GM18868 (cell line): ENCODE results near the gene FHIT.
"Not testable (repeated sequence)": the region's sequence is repeated elsewhere in the genome, so short reads cannot be mapped to it uniquely, and the experiment has no call there.

Source experiments
- ATAC-seq: cut with Tn5 transposase; IDR thresholded peaks from one replicate; pipeline ENCODE4 v1.9.1; 2021; ENCODE audit warnings: mild to moderate bottlenecking, moderate library complexity; ENCODE audit not compliant: unreplicated experiment

The FHIT gene

DNA sequence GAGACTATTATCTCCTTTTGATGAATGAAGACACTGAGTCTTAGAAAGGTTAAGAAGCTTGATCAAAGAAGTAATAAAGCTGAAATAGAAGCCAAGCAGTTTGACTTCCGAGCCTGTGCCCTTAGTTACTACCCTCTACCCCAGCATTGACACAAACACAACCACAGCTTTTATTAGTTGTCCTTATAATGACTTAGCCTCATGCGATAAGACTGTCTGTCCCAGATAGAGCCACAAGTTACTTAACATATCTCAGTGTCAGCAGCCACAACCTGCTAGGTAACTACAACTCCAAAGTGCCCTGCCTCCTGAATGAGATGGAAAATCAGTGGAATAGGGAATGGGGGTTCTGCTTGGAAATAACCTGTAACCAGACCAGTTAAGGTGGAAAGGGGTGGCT is 1419.9 kb downstream of the FHIT start:
- ATAC-seq, result no peak

DNA sequence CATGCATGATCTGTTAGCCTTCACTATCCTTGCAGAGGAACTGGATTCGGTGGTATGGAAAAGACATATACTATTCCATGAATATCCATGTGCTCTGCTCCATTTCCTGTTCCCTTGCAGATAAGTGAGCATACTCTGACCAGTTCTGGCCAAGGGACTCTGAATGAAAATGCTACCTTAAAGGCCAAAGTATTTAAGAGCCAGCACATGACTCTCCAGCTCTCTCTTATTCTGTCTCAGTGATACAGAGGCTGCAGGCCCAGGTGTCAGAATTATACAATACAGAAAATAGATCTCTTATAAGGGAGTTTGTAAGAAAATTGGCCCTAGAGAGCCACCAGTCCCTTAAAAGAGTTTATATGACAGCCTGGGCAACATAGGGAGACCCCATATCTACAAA is 1421.7 kb downstream of the FHIT start:
- no peak for ATAC-seq

DNA sequence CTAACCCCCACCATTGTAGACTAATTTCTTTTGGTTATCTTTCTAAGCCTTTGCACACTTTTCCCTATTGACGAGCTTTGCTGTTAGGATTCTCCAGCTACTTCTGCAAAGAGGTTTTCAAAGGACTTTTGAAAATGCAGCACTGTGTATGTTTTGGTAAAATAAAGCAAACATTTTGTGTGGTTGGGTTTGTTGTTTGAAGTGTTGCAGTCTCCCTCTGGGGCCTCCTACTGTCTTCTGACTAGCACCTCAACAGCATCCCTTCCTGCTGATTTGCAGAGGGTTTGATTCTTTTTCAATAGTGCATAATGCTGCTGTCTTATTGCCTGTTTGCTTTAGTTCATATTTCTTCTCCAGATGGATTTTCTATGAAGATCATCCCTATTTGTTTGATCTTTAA is 1426.4 kb downstream of the FHIT start:
- no peak for ATAC-seq

DNA sequence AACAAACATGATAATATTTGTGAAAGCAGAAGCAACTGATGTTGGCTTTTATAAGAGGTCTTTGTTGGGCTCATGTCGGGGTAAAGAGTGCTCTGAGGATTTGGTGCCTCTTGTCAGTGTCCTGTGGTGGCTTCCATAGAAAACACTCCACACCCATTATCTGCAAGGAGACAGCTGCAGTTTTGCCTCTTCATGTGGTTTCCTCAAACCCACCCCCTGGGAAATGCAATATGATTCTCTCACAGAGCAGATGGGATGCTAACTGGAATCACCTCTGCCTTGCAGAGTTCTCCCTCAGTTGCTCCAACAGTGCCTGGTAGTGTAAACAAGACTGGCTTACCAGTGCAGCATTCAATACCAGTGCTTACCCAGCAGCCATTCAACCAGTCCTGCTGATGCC is 1430.0 kb downstream of the FHIT start:
- ATAC-seq, result no peak

DNA sequence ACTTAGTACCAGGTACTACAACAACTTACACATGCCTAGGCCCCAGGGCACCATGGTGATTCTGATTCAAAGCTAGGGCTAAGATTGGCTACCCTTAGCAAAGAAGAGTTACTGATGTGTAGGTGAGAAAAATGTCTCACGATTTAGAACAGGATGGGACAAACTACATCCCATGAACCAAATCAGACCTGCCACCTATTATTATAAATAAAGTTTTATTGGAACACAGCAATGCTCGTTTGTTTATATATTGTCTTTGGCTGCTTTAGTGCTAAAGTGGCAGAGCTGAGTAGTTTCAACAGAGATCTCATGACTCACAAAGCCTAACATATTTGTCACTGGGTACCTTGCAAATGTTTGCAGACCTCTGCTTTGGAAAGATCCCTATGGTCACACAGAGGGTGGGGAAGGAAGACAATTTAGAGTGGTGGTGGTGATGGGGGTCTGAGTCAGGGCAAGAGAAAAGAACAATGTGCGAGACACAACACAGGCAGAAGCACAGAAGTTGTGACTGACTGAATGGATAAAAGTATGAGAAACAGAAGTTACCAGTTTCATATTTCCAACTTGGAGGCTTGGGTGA is 1430.8 kb downstream of the FHIT start:
- no peak for ATAC-seq

DNA sequence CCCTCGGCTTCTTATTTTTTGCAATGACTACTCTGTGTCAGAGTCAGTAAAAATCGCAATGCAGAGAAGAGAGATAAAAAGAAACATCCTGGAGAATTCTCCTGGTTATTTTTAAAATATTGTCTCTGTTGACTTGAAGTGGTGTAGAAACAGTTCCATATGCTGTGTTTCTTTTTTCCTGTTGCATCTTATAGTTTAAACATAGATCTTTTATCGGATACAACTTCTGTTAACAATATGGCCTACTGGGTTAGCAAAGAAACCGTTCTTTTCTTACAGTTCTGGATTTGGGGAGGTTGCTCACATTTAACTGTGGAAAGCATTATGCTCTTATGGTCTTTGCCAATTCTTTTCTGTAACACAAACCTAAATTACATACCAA is 1432.3 kb downstream of the FHIT start:
- no peak for ATAC-seq

DNA sequence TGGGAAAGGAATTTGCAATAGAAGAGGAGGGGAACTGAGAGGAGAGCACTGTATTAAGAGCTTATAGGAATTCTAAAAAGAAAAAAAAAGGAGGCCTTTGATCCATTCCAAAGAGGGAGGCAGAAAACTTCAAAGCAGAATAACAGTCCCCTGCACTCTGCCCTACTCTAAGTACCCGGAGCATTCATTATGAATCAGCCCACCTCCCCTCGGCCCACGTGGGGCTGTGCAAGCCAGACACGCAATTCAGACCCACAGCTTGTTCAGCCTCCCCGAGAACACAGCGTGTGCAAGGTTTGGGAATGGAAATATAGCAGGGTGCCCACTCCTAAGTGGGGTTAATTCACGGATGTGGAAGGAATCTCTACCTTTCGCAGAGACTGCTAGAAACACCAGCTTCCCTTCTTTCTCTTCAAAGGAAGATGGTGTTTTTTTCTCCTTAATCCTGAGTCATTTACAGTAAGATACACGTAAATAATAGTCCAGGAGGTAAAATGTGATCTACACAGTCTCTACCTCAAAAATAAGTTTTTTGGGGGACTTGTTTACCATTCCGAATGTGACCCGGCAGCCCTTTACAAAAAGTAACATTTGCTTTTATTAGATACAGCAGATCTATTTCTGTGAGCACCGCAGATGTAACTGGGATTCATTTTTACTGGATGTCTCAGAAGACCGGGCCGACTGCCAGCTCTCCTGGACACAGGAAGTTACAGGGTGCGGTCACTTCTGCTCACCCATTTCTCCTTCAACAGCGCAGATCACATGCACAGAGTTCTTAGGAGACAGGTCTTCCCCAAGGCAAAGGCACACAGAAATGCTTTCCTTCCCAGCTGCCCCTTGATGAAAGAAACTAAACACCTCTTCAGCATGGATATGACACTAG is 1433.0 kb downstream of the FHIT start:
- no peak for ATAC-seq

DNA sequence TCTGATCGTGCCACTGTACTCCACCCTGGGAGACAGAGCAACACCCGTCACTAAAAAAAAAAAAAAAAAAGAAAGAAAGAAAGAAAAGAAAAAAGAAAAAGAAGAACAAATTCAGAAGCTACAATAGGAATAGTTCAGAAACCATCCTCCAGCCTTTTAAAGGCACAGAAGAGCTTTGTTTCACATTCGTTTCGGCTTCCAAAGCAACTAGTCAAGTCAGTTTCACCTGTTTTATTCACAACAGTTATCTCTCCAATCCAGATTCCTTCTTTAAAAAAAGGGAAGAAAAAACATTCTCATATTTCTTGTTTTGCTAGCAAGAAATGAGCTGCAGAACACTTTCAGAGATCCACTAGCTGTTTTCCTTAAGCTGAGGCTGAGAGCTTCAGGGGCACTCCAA is 1433.7 kb downstream of the FHIT start:
- no peak for ATAC-seq

DNA sequence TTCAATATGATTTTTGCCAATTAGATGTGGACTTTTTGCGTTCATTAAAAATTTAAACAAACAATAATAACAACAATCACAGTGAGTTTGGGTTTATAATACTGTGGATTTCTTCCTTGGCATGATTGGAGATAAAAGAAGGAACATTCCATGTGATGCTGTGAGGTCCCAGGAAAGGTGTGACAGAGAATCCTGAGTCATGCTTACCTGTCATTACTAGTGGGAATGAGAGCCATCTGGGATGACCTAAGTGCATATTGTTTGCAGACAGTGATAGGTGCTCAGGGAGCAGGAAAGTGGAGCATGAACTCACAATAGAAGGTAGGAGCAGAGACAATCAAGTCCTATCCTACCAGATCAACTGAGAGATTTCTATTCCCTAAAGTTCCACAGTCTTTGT is 1434.9 kb downstream of the FHIT start:
- ATAC-seq, result no peak

DNA sequence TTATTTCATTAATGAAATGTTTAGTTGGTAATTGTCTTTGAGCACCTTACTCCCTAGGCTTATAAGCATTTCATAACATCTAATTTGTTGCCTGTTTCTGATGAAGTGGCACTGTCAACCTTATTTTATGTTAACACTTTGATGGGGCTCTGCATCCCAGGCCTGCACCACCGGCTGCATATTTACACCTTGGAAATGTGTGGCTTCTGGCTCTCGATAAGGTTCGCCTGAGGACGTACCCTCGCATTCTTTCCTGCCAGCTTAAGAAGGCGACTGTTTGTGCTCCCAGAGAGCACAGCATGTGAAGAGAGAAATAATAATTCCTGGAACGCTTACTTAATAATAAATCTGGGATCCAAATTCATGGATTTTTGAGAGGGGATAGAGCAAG is 1438.1 kb downstream of the FHIT start:
- no peak for ATAC-seq

DNA sequence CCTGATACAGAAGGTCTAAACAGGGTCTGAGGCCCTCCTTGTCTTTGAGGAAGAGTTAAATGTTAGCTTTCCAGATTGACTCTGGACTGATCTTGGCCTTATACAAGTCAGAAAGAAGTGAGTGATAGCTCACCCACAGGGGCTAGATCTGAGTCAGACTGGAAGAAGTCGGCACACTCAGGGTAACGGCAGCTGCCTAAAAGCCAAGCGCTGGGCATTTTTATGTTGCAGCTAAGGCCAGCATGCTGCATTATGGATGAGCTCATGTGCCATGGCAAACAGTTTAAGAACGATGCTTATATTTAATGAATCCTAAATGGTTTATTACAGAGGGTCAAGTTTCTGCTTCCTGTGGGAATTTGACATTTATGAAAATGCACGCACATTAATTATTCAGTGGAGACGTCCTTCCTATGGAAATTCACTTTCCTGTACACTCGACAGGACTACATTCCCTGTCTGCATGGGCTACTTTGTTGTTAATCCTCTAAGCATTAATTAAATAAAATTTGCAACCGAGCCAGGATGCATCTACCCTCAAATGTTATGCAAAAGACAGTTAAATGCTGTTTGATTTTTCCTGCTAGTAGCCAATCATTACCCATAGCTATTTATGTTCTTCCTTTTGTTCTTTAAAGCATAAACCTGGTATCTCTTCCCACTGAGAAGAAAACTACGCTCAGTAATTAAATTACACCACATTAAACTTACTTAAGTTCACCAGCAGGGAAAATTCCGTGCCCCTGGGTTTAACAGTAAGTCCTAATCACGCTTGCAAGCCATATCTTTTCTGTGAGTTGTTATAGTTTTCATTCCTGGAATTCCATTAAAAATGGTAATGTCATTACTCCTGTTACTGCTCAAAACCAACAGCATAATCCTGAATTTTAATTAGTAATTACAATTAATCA is 1438.8 kb downstream of the FHIT start:
- no peak for ATAC-seq

DNA sequence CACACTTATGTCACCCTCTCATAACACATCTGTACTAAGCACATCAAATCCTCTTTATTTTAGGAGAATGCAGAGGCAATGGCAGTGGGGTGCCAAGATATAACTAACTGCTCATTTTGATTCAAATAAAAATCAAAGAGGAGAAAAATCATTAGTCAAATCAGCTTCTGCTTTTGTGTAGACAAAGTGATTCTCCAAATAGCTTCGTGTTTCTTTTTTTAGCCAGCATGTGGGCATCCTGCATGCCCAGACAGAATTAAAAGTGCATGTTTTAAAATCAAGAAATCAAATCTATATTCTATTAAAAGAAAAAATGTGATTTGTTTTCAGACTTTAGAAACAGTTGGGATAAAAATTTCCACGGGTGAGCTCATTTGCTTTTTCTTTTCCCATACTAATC is 1440.1 kb downstream of the FHIT start:
- ATAC-seq, result no peak

DNA sequence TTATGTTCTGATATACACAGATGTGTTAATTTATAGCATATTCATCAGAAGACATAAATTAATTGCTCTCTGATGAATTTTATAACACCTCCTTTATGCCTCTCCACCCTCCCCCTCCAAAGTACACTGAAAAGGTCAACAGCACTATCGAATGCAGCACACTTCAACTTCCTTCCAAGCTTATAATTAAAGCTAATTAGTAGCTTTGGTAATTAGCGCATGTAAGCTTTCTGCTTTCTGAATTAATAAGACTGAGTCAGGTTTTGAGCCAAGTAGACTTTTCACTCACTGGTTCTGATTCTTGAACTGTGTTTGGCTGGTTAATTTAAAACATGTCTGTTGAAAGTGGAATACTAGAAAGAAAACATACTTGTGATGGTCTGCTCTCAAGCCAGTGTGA is 1440.6 kb downstream of the FHIT start:
- ATAC-seq, result no peak

DNA sequence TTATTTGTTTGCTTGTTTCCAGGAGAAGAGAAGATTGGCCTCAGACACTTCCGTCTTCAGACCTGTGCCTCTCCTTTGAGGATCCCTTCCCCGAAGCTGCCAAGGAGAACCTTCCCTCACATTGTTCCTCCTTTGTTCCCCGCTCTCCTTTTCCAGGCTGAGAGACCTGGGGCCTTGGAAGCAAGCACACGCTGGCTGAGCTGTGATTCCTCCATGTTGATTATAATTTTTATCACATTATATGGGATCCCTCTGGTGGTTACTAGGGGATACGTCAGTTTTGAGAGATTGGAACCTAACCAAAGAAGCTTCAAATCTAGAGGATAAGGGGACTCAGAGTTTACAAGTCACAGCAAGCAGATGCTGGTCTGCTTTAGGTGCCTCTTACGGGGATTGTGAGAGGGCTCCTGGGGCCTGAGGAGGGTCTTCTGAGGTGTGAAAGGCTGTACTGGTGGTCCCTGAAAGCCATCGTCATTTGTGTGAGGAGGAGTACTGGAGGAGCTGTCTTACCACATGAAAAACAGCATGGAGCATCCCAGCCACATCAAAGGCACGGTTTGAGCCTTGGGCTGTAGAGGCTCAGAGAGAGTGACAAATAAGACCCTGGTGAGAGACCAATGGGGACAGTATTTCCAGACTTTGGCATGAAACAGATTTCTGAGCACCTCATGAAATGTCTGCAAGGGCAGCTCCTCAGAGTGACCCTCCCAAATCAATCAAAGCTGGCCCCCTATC is 1441.4 kb downstream of the FHIT start:
- no peak for ATAC-seq

DNA sequence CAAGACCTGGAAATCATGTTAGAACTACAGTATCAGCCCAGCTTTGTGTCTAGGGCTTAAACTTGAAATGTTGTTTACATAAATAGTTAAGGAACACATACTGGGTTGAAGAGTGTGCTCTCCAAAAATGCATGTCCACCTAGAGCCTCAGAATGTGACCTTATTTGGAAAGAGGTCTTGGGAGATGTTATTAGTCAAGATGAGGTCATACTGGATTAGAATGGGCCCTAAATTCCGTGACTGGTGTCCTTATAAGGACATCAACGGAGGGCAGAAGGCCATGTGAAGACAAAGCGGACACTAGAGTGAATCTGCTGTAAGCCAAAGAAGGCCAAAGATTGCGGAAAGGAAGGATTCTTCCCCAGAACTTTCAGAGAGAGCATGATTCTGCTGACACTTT is 1442.2 kb downstream of the FHIT start:
- no peak for ATAC-seq

DNA sequence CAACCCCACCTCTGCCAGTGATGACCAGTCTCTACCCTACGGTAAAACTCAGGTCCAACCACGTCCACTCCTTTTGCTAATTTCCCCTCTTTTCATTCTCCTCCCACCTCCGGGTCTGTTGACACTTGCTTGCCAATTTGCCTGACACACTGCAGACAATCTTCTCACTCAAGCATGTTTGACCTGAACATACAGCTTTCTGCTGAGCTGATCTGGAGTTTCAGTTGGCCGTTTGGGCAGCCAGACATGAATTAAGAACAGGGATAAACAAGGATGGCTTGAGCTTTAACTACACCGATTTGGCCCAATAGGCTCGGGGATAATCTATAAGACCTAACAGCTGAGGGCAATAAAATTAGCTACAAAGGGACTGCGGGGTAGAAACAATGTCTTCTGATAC is 1442.8 kb downstream of the FHIT start:
- no peak for ATAC-seq

DNA sequence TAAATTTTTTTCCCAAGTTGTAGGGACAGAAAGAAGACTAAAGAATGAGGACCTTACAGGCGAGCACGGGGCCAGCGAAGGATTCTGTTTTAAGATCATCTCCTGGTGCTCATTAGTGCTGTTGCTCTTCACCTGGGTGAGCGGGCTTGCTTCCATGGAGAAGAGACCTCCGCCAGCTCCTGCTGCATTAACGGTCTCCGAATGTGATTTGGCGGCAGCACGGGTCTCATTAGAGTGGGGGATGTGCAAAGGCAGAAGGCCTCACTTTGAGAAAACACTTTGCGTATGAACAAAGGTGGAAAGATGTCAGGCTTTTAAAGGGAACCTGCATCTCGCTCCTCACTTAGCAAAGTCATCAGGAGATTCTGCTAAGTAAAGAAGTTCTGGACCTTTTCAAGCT is 1448.0 kb downstream of the FHIT start:
- ATAC-seq, result no peak

DNA sequence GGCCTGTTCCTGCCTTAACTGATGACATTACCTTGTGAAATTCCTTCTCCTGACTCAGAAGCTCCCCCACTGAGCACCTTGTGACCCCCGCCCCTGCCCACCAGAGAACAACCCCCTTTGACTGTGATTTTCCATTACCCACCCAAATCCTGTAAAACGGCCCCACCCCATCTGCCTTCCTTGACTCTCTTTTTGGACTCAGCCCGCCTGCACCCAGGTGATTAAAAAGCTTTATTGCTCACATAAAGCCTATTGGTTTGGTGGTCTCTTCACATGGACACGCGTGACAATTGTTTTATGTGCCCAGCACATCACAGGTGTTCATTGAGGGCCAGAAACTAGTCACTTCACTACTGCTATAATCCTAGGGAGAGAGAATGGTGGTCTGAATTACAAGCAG is 1448.8 kb downstream of the FHIT start:
- ATAC-seq, result not testable (repeated sequence)

DNA sequence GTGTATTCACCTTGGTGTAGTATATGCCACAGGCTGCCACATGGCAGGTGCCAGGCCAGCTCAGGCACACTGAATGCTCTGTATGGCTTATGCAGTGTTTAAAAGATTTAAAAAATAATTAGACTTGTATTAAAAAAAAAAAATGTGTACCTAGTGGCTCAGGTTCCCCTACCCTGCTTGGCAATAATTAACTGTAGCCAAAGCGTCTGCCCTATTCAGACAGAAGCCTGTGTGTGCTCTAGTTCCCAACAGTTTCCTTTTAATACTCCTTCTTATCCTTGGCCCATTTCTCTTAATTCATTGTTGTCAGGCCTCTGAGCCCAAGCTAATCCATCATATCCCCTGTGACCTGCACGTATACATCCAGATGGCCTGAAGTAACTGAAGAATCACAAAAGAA is 1449.2 kb downstream of the FHIT start:
- no peak for ATAC-seq

DNA sequence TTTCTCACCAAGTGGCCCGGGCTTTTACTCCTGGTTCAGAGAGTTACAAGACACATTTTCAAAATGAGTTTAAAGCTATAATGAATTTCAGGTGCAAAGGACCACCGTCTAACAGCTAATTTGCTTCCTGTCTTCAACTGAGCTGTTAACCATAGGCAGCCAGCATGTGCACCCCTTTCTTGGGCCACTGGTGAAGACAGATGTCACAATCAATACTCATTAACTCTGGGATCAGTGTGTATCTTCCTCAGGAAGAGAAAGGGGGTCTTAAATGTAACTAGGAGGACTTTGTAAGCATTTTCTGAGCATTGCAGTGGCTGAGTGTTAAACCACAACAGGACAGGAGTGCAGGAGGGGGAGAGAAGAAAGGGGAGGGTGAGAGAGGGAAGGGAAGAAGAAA is 1450.8 kb downstream of the FHIT start:
- no peak for ATAC-seq
